Measurements from ENCODE around the gene HORMAD2.

GRCh38 chr22:30094804-30095203, 14.5 kb downstream of the HORMAD2 start:
- TF ChIP-seq CTCF (IDR thresholded peaks at IDR 0.05): no peak
- no peak for TF ChIP-seq EZH2 (IDR thresholded peaks at IDR 0.05; ENCODE audit: borderline replicate concordance, insufficient read depth, low read depth, low read length, poor library complexity, severe bottlenecking)

Data from B cell (primary cell).